Ovary (tissue), 3 donors: ENCODE results near the gene RNF212.

Experiments
- EP300 ChIP-seq: sonication (generic); formaldehyde crosslinking; IDR thresholded peaks from one replicate; pipeline ENCODE4 v1.6.1; 2017; ENCODE audit warnings: antibody characterized with exemption
- POLR2A ChIP-seq: fragments of 450-650 bp; IDR thresholded peaks from one replicate; pipeline ENCODE4 v1.6.1; 2017; ENCODE audit warnings: antibody characterized with exemption, mild to moderate bottlenecking, moderate library complexity
- TF ChIP-seq, protein P1 (sequence below), 3 donors: fragments of 450-650 bp in 2 of 3; fragments of 200-600 bp in 1 of 3; IDR thresholded peaks; one replicate each; pipeline versions ENCODE4 v1.5.1 to v1.8.0; 2016 to 2022; ENCODE audit warnings: antibody characterized with exemption in 3 of 3, mild to moderate bottlenecking in 1 of 3
- donor health status: DM: no; HTN: no; CAD: no.

DNA sequence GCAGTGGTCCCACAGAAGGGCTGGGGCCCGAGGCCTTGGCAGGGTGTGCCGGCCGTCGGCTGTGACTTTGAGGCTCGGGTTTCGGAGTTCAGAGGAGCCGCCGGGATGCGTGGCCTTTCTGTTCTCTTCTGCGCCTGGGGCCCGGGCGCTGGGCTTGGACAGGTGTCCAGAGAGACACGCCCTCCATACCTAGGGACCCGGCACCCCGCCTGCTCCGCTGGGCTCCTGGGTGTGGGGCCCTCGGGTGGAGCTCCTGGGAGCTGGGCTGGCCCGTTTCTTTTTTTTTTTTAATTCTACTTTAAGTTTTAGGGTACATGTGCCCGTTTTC is 90.7 kb downstream of the RNF212 start:
- TF ChIP-seq EP300, result no peak
- TF ChIP-seq, protein P1, sequence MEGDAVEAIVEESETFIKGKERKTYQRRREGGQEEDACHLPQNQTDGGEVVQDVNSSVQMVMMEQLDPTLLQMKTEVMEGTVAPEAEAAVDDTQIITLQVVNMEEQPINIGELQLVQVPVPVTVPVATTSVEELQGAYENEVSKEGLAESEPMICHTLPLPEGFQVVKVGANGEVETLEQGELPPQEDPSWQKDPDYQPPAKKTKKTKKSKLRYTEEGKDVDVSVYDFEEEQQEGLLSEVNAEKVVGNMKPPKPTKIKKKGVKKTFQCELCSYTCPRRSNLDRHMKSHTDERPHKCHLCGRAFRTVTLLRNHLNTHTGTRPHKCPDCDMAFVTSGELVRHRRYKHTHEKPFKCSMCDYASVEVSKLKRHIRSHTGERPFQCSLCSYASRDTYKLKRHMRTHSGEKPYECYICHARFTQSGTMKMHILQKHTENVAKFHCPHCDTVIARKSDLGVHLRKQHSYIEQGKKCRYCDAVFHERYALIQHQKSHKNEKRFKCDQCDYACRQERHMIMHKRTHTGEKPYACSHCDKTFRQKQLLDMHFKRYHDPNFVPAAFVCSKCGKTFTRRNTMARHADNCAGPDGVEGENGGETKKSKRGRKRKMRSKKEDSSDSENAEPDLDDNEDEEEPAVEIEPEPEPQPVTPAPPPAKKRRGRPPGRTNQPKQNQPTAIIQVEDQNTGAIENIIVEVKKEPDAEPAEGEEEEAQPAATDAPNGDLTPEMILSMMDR (IDR thresholded peaks at IDR 0.05), result no peak
- TF ChIP-seq POLR2A, result no peak
